A549 (cell line): ENCODE measurements around the gene IL1B. TPM values are rescaled to one million over a fixed set of nuclear protein-coding genes. Genes with fewer than 3 reads are reported as not detected.

ENCODE experiments used
- ATAC-seq, 2 experiments: fragments of 200-7000 bp in 1 of 2; fragments of >200 bp in 1 of 2; cut with Nextera tagmentation in 1 of 2; cut with Tn5 transposase in 1 of 2; 3 replicates each; pipeline versions ENCODE4 v1.8.0 to v1.9.1; 2018 to 2020; ENCODE audit warnings: mild to moderate bottlenecking in 1 of 2, moderate library complexity in 1 of 2
- CTCF ChIA-PET: fragments of 300-600 bp; sonication (Branson Sonifier 250); formaldehyde crosslinking; extraction: SDS; loops from one replicate; lab custom pipeline; 2021; ENCODE audit warnings: antibody characterized with exemption, inconsistent platforms; lab: Yijun Ruan, JAX
- POLR2A ChIA-PET: fragments of 350-600 bp; formaldehyde crosslinking; extraction: SDS; loops from one replicate; lab custom pipeline; 2021; ENCODE audit warnings: antibody characterized with exemption, inconsistent platforms; lab: Yijun Ruan, JAX
- DNase-seq, 2 experiments: peaks; one replicate each; pipeline versions ENCODE4 v3.0.0 to v3.0.0-alpha.2; 2011 to 2016; ENCODE audit warnings: low read depth in 1 of 2, low spot score in 1 of 2
- FAIRE-seq: peaks from 2 replicates; lab custom pipeline; 2011; peaks lifted over from hg19 to GRCh38; lab: Jason Lieb, UNC
- H3K27ac ChIP-seq, 2 experiments: fragments of >200 bp; sonication (Bioruptor Twin); formaldehyde crosslinking; 3 replicates each; pipeline ENCODE4 v1.5.1; 2016 to 2017
- H3K4me1 ChIP-seq: fragments of >200 bp; sonication (Bioruptor Twin); formaldehyde crosslinking; 3 replicates; pipeline ENCODE4 v1.6.1; 2016
- H3K4me2 ChIP-seq: fragments of >200 bp; sonication (Bioruptor Twin); formaldehyde crosslinking; 3 replicates; pipeline ENCODE4 v1.6.1; 2016
- H3K4me3 ChIP-seq: fragments of >200 bp; sonication (Bioruptor Twin); formaldehyde crosslinking; 3 replicates; pipeline ENCODE4 v1.5.1; 2016
- H3K9me3 ChIP-seq: fragments of >200 bp; sonication (Bioruptor Twin); formaldehyde crosslinking; 3 replicates; pipeline ENCODE4 v1.6.1; 2016
- ATOH8 ChIP-seq: fragments of 250-450 bp; sonication (Bioruptor Pico); IDR thresholded peaks from 2 replicates; pipeline ENCODE4 v1.5.0; 2020; ENCODE audit warnings: low read depth, mild to moderate bottlenecking, moderate library complexity
- BHLHE40 ChIP-seq: IDR thresholded peaks from 2 replicates; pipeline ENCODE4 v1.6.1; 2012; ENCODE audit warnings: low read depth, low read length, inconsistent platforms
- EHF ChIP-seq: fragments of 250-450 bp; sonication (Bioruptor Pico); IDR thresholded peaks from 2 replicates; pipeline ENCODE4 v1.5.0; 2020; ENCODE audit warnings: mild to moderate bottlenecking
- EP300 ChIP-seq, 2 experiments: fragments of >200 bp; sonication (Bioruptor Twin); formaldehyde crosslinking; IDR thresholded peaks; 2 replicates in 1 of 2; 3 replicates in 1 of 2; pipeline ENCODE4 v1.6.1; 2016 to 2017
- HDAC2 ChIP-seq: fragments of 200-600 bp; sonication (generic); IDR thresholded peaks from 2 replicates; pipeline ENCODE4 v1.6.1; 2016
- HMGXB4 ChIP-seq: fragments of 250-450 bp; sonication (Bioruptor Pico); IDR thresholded peaks from 2 replicates; pipeline ENCODE4 v1.5.0; 2021; ENCODE audit warnings: mild to moderate bottlenecking, moderate library complexity, borderline replicate concordance
- HOXB13 ChIP-seq: fragments of 250-450 bp; sonication (Bioruptor Pico); IDR thresholded peaks from 2 replicates; pipeline ENCODE4 v1.5.0; 2020; ENCODE audit warnings: low read depth, mild to moderate bottlenecking, moderate library complexity
- HOXB5 ChIP-seq: fragments of 250-450 bp; sonication (Bioruptor Pico); IDR thresholded peaks from 2 replicates; pipeline ENCODE4 v1.5.0; 2020; ENCODE audit warnings: mild to moderate bottlenecking, moderate library complexity
- JUNB ChIP-seq: fragments of >200 bp; sonication (Bioruptor Twin); formaldehyde crosslinking; IDR thresholded peaks from 2 replicates; pipeline ENCODE4 v1.6.1; 2016
- KDM5A ChIP-seq: fragments of 200-600 bp; sonication (generic); IDR thresholded peaks from 2 replicates; pipeline ENCODE4 v1.6.1; 2016; ENCODE audit warnings: antibody characterized with exemption, mild to moderate bottlenecking
- MAFK ChIP-seq: fragments of 450-650 bp; IDR thresholded peaks from 2 replicates; pipeline ENCODE4 v1.6.1; 2014; ENCODE audit not compliant: partially characterized antibody
- MYC ChIP-seq: IDR thresholded peaks from 2 replicates; pipeline ENCODE4 v1.6.1; 2012; ENCODE audit warnings: mild to moderate bottlenecking, inconsistent platforms, low read length, improper control_type of control experiment, borderline replicate concordance
- NFE2L2 ChIP-seq: fragments of 150-350 bp; conservative IDR thresholded peaks from 2 replicates; pipeline ENCODE4 v1.6.1; 2014; ENCODE audit warnings: low read length
- PHF8 ChIP-seq: fragments of 200-600 bp; sonication (generic); IDR thresholded peaks from 2 replicates; pipeline ENCODE4 v1.6.1; 2016; ENCODE audit warnings: low read depth, mild to moderate bottlenecking, antibody characterized with exemption, moderate library complexity, borderline replicate concordance
- POLR2A ChIP-seq: IDR thresholded peaks from 2 replicates; pipeline ENCODE4 v1.6.1; 2012; ENCODE audit warnings: mild to moderate bottlenecking, low read length
- RAD21 ChIP-seq, 2 experiments: fragments of >200 bp in 1 of 2; sonication (Bioruptor Twin) in 1 of 2; formaldehyde crosslinking in 1 of 2; IDR thresholded peaks in 1 of 2; conservative IDR thresholded peaks in 1 of 2; 2 replicates in 1 of 2; 3 replicates in 1 of 2; pipeline ENCODE4 v1.6.1; 2012 to 2018; ENCODE audit warnings: inconsistent platforms in 1 of 2
- RNF2 ChIP-seq: fragments of 200-600 bp; sonication (generic); IDR thresholded peaks from 2 replicates; pipeline ENCODE4 v1.6.1; 2016; ENCODE audit warnings: low read depth, mild to moderate bottlenecking, antibody characterized with exemption, moderate library complexity, borderline replicate concordance
- SREBF2 ChIP-seq: fragments of 450-650 bp; IDR thresholded peaks from 2 replicates; pipeline ENCODE4 v1.6.1; 2014; ENCODE audit warnings: mild to moderate bottlenecking, moderate library complexity
- ZNF302 ChIP-seq: fragments of 250-450 bp; sonication (Bioruptor Pico); IDR thresholded peaks from 2 replicates; pipeline ENCODE4 v1.9.0; 2021; ENCODE audit warnings: inconsistent platforms, mild to moderate bottlenecking, moderate library complexity
- WGBS: methylation state at CpG from one replicate; pipeline ENCODE4 v1.1.6; 2017; ENCODE audit errors: missing lambda C conversion rate; 5-methylcytosine and 5-hydroxymethylcytosine counted together
- polyA plus RNA-seq, 4 experiments: library from polyadenylated mRNA; depleted of rRNA in 3 of 4; stranded (reverse); fragments of >200 nt; fragmentation: RNase III in 1 of 4; extraction: RNeasy Plus Mini Kit Qiagen cat#74134 plus additional on column Dnase treatment in 1 of 4; gene quantifications; 2 replicates in 3 of 4; 3 replicates in 1 of 4; pipeline ENCODE4 v1.2.3, GENCODE V29; 2011 to 2017
- TF ChIP-seq, protein P1 (sequence below): fragments of >200 bp; sonication (Bioruptor Twin); formaldehyde crosslinking; IDR thresholded peaks from 2 replicates; pipeline ENCODE4 v1.6.1; 2016
- TF ChIP-seq, protein P2 (sequence below): fragments of 450-650 bp; IDR thresholded peaks from 2 replicates; pipeline ENCODE4 v1.6.1; 2014; ENCODE audit warnings: antibody characterized with exemption
- TF ChIP-seq, protein P3 (sequence below): fragments of >200 bp; sonication (Bioruptor Twin); formaldehyde crosslinking; IDR thresholded peaks from 3 replicates; pipeline ENCODE4 v1.6.1; 2016

The IL1B gene
- polyA plus RNA-seq, 2 of the 4 experiments (the other 2 are of a cell fraction): 0.54 to 0.70 TPM

DNA sequence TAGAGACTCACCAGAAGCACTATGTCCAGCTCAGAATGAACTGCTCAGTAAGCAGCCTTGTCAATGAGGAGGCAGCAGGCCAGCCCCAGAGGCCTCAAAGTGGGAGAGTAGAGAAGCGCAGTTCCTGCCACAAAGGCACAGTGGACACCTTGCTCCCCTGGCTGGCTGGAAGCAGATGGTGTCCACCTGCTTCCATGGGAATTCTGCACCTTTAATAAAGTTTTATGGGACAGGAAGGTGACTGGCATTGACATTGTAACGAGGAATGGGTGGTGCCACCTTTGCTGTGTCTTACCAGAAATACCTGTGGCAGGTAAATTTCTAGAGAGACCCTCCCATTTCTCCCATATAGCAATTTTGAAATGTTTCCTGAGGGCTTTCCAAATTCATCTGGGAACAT lies 6.7 kb upstream of the IL1B start:
- 60% methylated on average over 2 of the region's 2 CpGs for WGBS

DNA sequence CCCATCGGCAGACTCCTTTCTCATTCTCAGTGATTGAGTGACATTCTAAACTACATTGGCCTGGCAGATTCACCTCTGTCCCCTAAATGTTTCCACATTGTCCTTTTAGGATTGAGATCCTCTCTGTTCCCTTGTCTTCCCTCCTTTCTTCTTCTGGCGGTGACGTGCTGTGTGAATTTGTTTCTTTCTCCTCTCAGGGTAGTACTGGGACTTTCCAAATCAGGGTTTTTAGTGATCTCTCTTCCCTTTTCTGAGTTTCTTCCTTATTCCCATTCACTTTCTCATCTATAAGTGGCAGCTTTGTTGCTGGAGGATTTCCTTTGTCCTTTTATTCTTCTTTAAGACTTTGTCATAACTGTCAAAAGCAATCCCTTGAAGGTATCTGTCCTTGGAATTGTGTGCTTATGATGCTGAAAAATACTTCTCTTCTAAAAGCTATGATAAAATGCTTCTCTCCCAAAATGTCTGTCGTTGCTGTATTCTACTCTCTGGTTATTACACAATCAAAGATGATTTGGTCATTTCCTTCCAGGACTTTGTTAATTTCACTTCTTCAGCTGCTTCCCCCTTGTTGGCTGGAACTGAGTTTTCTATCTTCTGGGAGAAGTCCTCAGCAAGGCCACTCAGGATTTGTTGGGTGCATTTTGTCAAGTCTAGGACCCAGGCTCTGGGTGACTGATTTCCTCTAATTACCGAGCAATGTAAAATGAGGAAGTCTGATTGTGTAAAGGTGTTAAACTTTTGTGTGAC lies 4.9 kb upstream of the IL1B start:
- ChIA-PET CTCF (interaction anchor here (0.6 kb wide), 1 partner anchor 11 kb away, joined by 3 read pairs; no protein-coding TSS in a partner anchor), POLR2A (no interaction called here)
- FAIRE-seq (no peak), ATAC-seq (no peak), DNase-seq (no peak)
- no peaks in the 10 kb centered on the region for H3K9me3 ChIP-seq
- H3K4me2 ChIP-seq: no peak overlapping the region
- TF ChIP-seq HMGXB4: no peak
- no peak for TF ChIP-seq HOXB5
- TF ChIP-seq ZNF302 (CRISPR knock-in tag): no peak
- TF ChIP-seq HDAC2: no peak
- TF ChIP-seq HOXB13 (CRISPR knock-in tag): no peak
- no peak for TF ChIP-seq ATOH8 (CRISPR knock-in tag)
- TF ChIP-seq MAFK: no peak
- no peak for TF ChIP-seq JUNB
- no peak overlapping the region for H3K4me3 ChIP-seq
- 75% methylated on average over 5 of the region's 5 CpGs for WGBS
- H3K4me1 ChIP-seq: peaks cover 10% of the 10 kb centered on the region
- no peak overlapping the region for H3K27ac ChIP-seq

More for the DNA sequence above, 6.7 kb upstream of the IL1B start:
- no peak overlapping the region for H3K4me3 ChIP-seq
- H3K27ac ChIP-seq: no peak overlapping the region
- H3K4me1 ChIP-seq: peaks cover 6% of the 10 kb centered on the region
- CTCF ChIA-PET: interaction anchor here (1.1 to 1.5 kb wide), 3 partner anchors 25 to 93 kb away, joined by 3 to 4 read pairs (median 3); no protein-coding TSS in a partner anchor
- no peak overlapping the region for H3K4me2 ChIP-seq
- H3K9me3 ChIP-seq: no peaks in the 10 kb centered on the region
- no peak for DNase-seq
- ATAC-seq: no peak
- TF ChIP-seq RNF2 (no peak), EHF (CRISPR knock-in tag) (no peak), HOXB13 (CRISPR knock-in tag) (no peak), KDM5A (no peak), NFE2L2 (no peak), MYC (no peak), POLR2A (no peak), PHF8 (no peak), RAD21 (conservative IDR thresholded peaks at IDR 0.05 in 1 of 2, IDR thresholded peaks at IDR 0.05 in 1 of 2) (no peak), SREBF2 (no peak), EP300 (IDR thresholded peaks at IDR 0.05) (no peak), BHLHE40 (no peak)
- TF ChIP-seq, protein P1, sequence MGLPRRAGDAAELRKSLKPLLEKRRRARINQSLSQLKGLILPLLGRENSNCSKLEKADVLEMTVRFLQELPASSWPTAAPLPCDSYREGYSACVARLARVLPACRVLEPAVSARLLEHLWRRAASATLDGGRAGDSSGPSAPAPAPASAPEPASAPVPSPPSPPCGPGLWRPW: no peak
- TF ChIP-seq, protein P2, sequence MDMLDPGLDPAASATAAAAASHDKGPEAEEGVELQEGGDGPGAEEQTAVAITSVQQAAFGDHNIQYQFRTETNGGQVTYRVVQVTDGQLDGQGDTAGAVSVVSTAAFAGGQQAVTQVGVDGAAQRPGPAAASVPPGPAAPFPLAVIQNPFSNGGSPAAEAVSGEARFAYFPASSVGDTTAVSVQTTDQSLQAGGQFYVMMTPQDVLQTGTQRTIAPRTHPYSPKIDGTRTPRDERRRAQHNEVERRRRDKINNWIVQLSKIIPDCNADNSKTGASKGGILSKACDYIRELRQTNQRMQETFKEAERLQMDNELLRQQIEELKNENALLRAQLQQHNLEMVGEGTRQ: no peak
- TF ChIP-seq, protein P3, sequence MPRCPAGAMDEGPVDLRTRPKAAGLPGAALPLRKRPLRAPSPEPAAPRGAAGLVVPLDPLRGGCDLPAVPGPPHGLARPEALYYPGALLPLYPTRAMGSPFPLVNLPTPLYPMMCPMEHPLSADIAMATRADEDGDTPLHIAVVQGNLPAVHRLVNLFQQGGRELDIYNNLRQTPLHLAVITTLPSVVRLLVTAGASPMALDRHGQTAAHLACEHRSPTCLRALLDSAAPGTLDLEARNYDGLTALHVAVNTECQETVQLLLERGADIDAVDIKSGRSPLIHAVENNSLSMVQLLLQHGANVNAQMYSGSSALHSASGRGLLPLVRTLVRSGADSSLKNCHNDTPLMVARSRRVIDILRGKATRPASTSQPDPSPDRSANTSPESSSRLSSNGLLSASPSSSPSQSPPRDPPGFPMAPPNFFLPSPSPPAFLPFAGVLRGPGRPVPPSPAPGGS: no peak
- FAIRE-seq: no peak
- POLR2A ChIA-PET: no interaction called here
